GM23338 (cell line): Measurements from ENCODE around the gene CDH4. TPM values are rescaled to one million over a fixed set of nuclear protein-coding genes. Genes with fewer than 3 reads are reported as not detected.

ENCODE experiments used
- ATAC-seq: fragments of 200-7000 bp; cut with Tn5 transposase; 3 replicates; pipeline ENCODE4 v1.9.1; 2020
- DNase-seq: peaks from one replicate; pipeline ENCODE4 v3.0.0-alpha.2; 2015; ENCODE audit warnings: low spot score
- H2AFZ ChIP-seq: fragments of 200-600 bp; sonication (generic); 2 replicates; pipeline ENCODE4 v1.8.0; 2016; ENCODE audit warnings: antibody characterized with exemption, mild to moderate bottlenecking, moderate library complexity
- H3F3A ChIP-seq: fragments of 200-600 bp; sonication (generic); replicated peaks from 2 replicates; pipeline ENCODE4 v1.8.0; 2017; ENCODE audit warnings: antibody characterized with exemption, mixed run types, low read depth
- H3K27ac ChIP-seq: fragments of 200-600 bp; sonication (generic); 2 replicates; pipeline ENCODE4 v1.6.1; 2016; ENCODE audit warnings: low read depth
- H3K27me3 ChIP-seq: fragments of 200-600 bp; sonication (generic); 2 replicates; pipeline ENCODE4 v1.8.0; 2016; ENCODE audit warnings: mild to moderate bottlenecking, mixed run types, moderate library complexity; ENCODE audit not compliant: insufficient read depth
- H3K36me3 ChIP-seq: fragments of 200-600 bp; sonication (generic); 2 replicates; pipeline ENCODE4 v1.8.0; 2016; ENCODE audit warnings: mild to moderate bottlenecking; ENCODE audit not compliant: insufficient read depth
- H3K4me1 ChIP-seq: fragments of 200-600 bp; sonication (generic); 2 replicates; pipeline ENCODE4 v1.8.0; 2016; ENCODE audit warnings: mild to moderate bottlenecking, moderate library complexity; ENCODE audit not compliant: insufficient read depth
- H3K4me2 ChIP-seq: fragments of 200-600 bp; sonication (generic); 2 replicates; pipeline ENCODE4 v1.7.1; 2017; ENCODE audit warnings: mixed run types
- H3K4me3 ChIP-seq: fragments of 200-600 bp; sonication (generic); 2 replicates; pipeline ENCODE4 v1.6.1; 2016; ENCODE audit warnings: mixed run types
- H3K79me2 ChIP-seq: fragments of 200-600 bp; sonication (generic); replicated peaks from 2 replicates; pipeline ENCODE4 v1.8.0; 2017; ENCODE audit warnings: mild to moderate bottlenecking; ENCODE audit not compliant: insufficient read depth
- H3K9me2 ChIP-seq: fragments of 200-600 bp; sonication (generic); 2 replicates; pipeline ENCODE4 v1.8.0; 2017; ENCODE audit not compliant: insufficient read depth
- H4K20me1 ChIP-seq: fragments of 200-600 bp; sonication (generic); replicated peaks from 2 replicates; pipeline ENCODE4 v1.8.0; 2017; ENCODE audit warnings: mild to moderate bottlenecking; ENCODE audit not compliant: insufficient read depth
- H3K27ac Mint-ChIP-seq: 2 replicates; pipeline ENCODE4 v1.8.0; 2020; ENCODE audit warnings: inconsistent platforms, mild to moderate bottlenecking, moderate library complexity, mixed read lengths
- H3K27me3 Mint-ChIP-seq: 3 replicates; pipeline ENCODE4 v1.8.0; 2022; ENCODE audit warnings: low read depth, mild to moderate bottlenecking, moderate library complexity, mixed read lengths, inconsistent platforms; ENCODE audit not compliant: insufficient read depth, poor library complexity
- H3K36me3 Mint-ChIP-seq: 3 replicates; pipeline ENCODE4 v1.8.0; 2021; ENCODE audit warnings: low read depth, mild to moderate bottlenecking, inconsistent platforms, moderate library complexity, mixed read lengths
- H3K4me1 Mint-ChIP-seq: 3 replicates; pipeline ENCODE4 v1.8.0; 2020; ENCODE audit warnings: mild to moderate bottlenecking, inconsistent platforms, mixed read lengths
- H3K4me3 Mint-ChIP-seq: 3 replicates; pipeline ENCODE4 v1.8.0; 2021; ENCODE audit warnings: moderate library complexity, mild to moderate bottlenecking, inconsistent platforms, mixed read lengths
- H3K9me3 Mint-ChIP-seq: 3 replicates; pipeline ENCODE4 v1.8.0; 2020; ENCODE audit warnings: moderate library complexity, mild to moderate bottlenecking, inconsistent platforms, mixed read lengths
- CREB1 ChIP-seq: fragments of 250-450 bp; sonication (Bioruptor Pico); IDR thresholded peaks from 2 replicates; pipeline ENCODE4 v1.5.0; 2020; ENCODE audit warnings: low read depth, mild to moderate bottlenecking, moderate library complexity
- EZH2 ChIP-seq: fragments of 200-600 bp; sonication (generic); IDR thresholded peaks from one replicate; pipeline ENCODE4 v1.8.0; 2017; ENCODE audit warnings: antibody characterized with exemption, mild to moderate bottlenecking, low read depth; ENCODE audit not compliant: unreplicated experiment
- EZH2phosphoT487 ChIP-seq: fragments of 200-600 bp; sonication (generic); IDR thresholded peaks from one replicate; pipeline ENCODE4 v1.8.1; 2018; ENCODE audit warnings: antibody characterized with exemption; ENCODE audit not compliant: unreplicated experiment
- POLR2AphosphoS5 ChIP-seq: IDR thresholded peaks from 2 replicates; pipeline ENCODE4 v1.6.1; 2016; ENCODE audit warnings: antibody characterized with exemption, low read depth
- ZNF331 ChIP-seq: fragments of 250-450 bp; sonication (Bioruptor Pico); IDR thresholded peaks from 2 replicates; pipeline ENCODE4 v1.5.0; 2020; ENCODE audit warnings: low read depth, mild to moderate bottlenecking, moderate library complexity
- polyA plus RNA-seq: library from polyadenylated mRNA; unstranded; fragments of >200 nt; fragmentation: Nextera tagmentation; extraction: Ambion mirVana; gene quantifications from 2 replicates; pipeline ENCODE4 v1.2.1, GENCODE V29; 2016
- total RNA-seq: library from RNA; depleted of rRNA; stranded (reverse); fragments of >200 nt; shearing (Covaris generic); gene quantifications from 2 replicates; pipeline ENCODE4 v1.2.3, GENCODE V29; 2014
- TF ChIP-seq, protein P1 (sequence below): IDR thresholded peaks from 2 replicates; pipeline ENCODE4 v1.6.1; 2016; ENCODE audit warnings: antibody characterized with exemption
- TF ChIP-seq, protein P2 (sequence below): fragments of 250-450 bp; sonication (Bioruptor Pico); IDR thresholded peaks from 2 replicates; pipeline ENCODE4 v1.5.0; 2020; ENCODE audit warnings: mild to moderate bottlenecking, moderate library complexity
- TF ChIP-seq, protein P3 (sequence below), 2 experiments: fragments of 200-600 bp in 1 of 2; sonication (generic) in 1 of 2; conservative IDR thresholded peaks; 2 replicates each; pipeline versions ENCODE4 v1.5.1 to v1.6.1; 2016 to 2017; ENCODE audit warnings: antibody characterized with exemption in 2 of 2, low read depth in 2 of 2, mild to moderate bottlenecking in 2 of 2, moderate library complexity in 1 of 2

The CDH4 gene
- total and polyA plus RNA-seq, 2 experiments from 2014 or later, result 1.2 to 4.2 TPM

DNA sequence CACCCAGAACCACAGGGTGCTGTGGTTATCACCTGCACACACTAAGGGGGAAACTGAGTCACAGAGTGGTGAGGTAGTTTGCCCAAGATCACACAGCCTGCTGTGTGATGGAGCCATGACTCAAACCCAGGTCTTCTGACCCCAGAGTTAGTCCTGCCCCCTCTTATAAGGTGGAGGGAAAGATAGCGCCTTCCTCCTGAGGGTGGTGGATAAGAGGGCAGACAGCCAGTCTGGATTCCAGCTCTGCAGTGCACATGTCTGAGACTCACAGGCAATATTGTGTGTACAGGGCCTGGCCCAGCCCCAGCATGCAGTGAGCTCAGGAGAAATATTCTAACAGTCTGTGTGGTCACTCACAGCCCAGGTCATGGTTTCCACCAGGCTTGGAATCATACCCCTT lies 393.7 kb downstream of the CDH4 start:
- H3K4me1 ChIP-seq, result no peaks in the 10 kb centered on the region
- TF ChIP-seq CREB1 (no peak), ZNF331 (no peak), EZH2phosphoT487 (no peak)
- TF ChIP-seq, protein P1, sequence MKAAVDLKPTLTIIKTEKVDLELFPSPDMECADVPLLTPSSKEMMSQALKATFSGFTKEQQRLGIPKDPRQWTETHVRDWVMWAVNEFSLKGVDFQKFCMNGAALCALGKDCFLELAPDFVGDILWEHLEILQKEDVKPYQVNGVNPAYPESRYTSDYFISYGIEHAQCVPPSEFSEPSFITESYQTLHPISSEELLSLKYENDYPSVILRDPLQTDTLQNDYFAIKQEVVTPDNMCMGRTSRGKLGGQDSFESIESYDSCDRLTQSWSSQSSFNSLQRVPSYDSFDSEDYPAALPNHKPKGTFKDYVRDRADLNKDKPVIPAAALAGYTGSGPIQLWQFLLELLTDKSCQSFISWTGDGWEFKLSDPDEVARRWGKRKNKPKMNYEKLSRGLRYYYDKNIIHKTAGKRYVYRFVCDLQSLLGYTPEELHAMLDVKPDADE, result no peak
- no peak for ATAC-seq

DNA sequence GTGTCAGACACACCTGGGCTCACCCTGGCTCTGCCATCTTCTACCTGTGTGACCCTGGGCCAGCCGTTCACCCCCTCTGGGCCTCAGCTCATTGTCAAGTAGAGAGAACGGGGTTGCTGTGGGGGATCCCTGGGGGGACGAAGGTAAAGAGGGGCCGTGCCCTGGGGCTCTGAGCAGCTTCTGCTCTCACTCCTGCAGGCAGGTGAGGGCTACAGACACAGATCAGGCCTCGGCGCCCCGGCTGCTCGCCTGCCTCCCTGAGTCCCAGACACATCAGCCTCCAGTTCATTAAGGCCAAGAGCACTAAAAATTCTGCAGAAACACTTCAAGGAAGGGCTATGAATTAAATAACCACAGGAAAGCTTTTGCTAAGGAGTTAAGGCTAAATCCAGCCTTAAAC lies 394.4 kb downstream of the CDH4 start:
- no peak for DNase-seq
- ATAC-seq, result no peak
- Histone ChIP-seq H3K9me2 (no peaks in the 10 kb centered on the region), H3K4me3 (no peak overlapping the region), H3K4me1 (no peaks in the 10 kb centered on the region), H3K27ac (no peak overlapping the region), H2AFZ (no peak overlapping the region), H3F3A (no peaks in the 10 kb centered on the region), H3K79me2 (no peaks in the 10 kb centered on the region), H3K27me3 (no peaks in the 10 kb centered on the region), H3K36me3 (no peaks in the 10 kb centered on the region), H4K20me1 (no peaks in the 10 kb centered on the region), H3K4me2 (no peak overlapping the region)
- Mint-ChIP-seq H3K4me1 (peaks cover 10% of the 10 kb centered on the region), H3K4me3 (no peak overlapping the region), H3K27me3 (peaks cover 24% of the 10 kb centered on the region), H3K36me3 (no peaks in the 10 kb centered on the region), H3K27ac (peak overlapping the region; percentile 80; the same call in 1 of the 2 replicates), H3K9me3 (peaks cover 10% of the 10 kb centered on the region; the same call in 2 of the 3 replicates)
- TF ChIP-seq, protein P1, result no peak
- TF ChIP-seq, protein P2, sequence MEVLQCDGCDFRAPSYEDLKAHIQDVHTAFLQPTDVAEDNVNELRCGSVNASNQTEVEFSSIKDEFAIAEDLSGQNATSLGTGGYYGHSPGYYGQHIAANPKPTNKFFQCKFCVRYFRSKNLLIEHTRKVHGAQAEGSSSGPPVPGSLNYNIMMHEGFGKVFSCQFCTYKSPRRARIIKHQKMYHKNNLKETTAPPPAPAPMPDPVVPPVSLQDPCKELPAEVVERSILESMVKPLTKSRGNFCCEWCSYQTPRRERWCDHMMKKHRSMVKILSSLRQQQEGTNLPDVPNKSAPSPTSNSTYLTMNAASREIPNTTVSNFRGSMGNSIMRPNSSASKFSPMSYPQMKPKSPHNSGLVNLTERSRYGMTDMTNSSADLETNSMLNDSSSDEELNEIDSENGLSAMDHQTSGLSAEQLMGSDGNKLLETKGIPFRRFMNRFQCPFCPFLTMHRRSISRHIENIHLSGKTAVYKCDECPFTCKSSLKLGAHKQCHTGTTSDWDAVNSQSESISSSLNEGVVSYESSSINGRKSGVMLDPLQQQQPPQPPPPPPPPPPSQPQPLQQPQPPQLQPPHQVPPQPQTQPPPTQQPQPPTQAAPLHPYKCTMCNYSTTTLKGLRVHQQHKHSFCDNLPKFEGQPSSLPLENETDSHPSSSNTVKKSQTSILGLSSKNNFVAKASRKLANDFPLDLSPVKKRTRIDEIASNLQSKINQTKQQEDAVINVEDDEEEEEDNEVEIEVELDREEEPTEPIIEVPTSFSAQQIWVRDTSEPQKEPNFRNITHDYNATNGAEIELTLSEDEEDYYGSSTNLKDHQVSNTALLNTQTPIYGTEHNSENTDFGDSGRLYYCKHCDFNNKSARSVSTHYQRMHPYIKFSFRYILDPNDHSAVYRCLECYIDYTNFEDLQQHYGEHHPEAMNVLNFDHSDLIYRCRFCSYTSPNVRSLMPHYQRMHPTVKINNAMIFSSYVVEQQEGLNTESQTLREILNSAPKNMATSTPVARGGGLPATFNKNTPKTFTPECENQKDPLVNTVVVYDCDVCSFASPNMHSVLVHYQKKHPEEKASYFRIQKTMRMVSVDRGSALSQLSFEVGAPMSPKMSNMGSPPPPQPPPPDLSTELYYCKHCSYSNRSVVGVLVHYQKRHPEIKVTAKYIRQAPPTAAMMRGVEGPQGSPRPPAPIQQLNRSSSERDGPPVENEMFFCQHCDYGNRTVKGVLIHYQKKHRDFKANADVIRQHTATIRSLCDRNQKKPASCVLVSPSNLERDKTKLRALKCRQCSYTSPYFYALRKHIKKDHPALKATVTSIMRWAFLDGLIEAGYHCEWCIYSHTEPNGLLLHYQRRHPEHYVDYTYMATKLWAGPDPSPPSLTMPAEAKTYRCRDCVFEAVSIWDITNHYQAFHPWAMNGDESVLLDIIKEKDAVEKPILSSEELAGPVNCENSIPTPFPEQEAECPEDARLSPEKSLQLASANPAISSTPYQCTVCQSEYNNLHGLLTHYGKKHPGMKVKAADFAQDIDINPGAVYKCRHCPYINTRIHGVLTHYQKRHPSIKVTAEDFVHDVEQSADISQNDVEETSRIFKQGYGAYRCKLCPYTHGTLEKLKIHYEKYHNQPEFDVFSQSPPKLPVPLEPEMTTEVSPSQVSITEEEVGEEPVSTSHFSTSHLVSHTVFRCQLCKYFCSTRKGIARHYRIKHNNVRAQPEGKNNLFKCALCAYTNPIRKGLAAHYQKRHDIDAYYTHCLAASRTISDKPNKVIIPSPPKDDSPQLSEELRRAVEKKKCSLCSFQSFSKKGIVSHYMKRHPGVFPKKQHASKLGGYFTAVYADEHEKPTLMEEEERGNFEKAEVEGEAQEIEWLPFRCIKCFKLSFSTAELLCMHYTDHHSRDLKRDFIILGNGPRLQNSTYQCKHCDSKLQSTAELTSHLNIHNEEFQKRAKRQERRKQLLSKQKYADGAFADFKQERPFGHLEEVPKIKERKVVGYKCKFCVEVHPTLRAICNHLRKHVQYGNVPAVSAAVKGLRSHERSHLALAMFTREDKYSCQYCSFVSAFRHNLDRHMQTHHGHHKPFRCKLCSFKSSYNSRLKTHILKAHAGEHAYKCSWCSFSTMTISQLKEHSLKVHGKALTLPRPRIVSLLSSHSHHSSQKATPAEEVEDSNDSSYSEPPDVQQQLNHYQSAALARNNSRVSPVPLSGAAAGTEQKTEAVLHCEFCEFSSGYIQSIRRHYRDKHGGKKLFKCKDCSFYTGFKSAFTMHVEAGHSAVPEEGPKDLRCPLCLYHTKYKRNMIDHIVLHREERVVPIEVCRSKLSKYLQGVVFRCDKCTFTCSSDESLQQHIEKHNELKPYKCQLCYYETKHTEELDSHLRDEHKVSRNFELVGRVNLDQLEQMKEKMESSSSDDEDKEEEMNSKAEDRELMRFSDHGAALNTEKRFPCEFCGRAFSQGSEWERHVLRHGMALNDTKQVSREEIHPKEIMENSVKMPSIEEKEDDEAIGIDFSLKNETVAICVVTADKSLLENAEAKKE, result no peak
- no peak for TF ChIP-seq EZH2phosphoT487
- TF ChIP-seq, protein P3, sequence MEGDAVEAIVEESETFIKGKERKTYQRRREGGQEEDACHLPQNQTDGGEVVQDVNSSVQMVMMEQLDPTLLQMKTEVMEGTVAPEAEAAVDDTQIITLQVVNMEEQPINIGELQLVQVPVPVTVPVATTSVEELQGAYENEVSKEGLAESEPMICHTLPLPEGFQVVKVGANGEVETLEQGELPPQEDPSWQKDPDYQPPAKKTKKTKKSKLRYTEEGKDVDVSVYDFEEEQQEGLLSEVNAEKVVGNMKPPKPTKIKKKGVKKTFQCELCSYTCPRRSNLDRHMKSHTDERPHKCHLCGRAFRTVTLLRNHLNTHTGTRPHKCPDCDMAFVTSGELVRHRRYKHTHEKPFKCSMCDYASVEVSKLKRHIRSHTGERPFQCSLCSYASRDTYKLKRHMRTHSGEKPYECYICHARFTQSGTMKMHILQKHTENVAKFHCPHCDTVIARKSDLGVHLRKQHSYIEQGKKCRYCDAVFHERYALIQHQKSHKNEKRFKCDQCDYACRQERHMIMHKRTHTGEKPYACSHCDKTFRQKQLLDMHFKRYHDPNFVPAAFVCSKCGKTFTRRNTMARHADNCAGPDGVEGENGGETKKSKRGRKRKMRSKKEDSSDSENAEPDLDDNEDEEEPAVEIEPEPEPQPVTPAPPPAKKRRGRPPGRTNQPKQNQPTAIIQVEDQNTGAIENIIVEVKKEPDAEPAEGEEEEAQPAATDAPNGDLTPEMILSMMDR (conservative IDR thresholded peaks at IDR 0.05; ENCODE audit: low read depth in 2 of 2), result no peak
- TF ChIP-seq POLR2AphosphoS5, result no peak
- no peak for TF ChIP-seq EZH2

More for the DNA sequence above, 393.7 kb downstream of the CDH4 start:
- Histone ChIP-seq H2AFZ (no peak overlapping the region), H3K36me3 (no peaks in the 10 kb centered on the region), H3K27me3 (no peaks in the 10 kb centered on the region), H3F3A (no peaks in the 10 kb centered on the region), H3K9me2 (no peaks in the 10 kb centered on the region), H3K4me2 (no peak overlapping the region), H3K79me2 (no peaks in the 10 kb centered on the region), H3K4me3 (no peak overlapping the region), H4K20me1 (no peaks in the 10 kb centered on the region), H3K27ac (no peak overlapping the region)
- H3K27ac Mint-ChIP-seq, result no peak overlapping the region
- no peaks in the 10 kb centered on the region for H3K36me3 Mint-ChIP-seq
- H3K9me3 Mint-ChIP-seq, result peaks cover 10% of the 10 kb centered on the region; the same call in 2 of the 3 replicates
- H3K4me1 Mint-ChIP-seq, result peaks cover 10% of the 10 kb centered on the region
- no peak for DNase-seq
- no peak overlapping the region for H3K4me3 Mint-ChIP-seq
- peaks cover 28% of the 10 kb centered on the region for H3K27me3 Mint-ChIP-seq
